GM21619 (cell line): ENCODE data around the gene PFDN2.

ENCODE experiments used
- ATAC-seq: cut with Tn5 transposase; IDR thresholded peaks from one replicate; pipeline ENCODE4 v1.9.1; 2021; ENCODE audit not compliant: unreplicated experiment

Gene PFDN2

DNA sequence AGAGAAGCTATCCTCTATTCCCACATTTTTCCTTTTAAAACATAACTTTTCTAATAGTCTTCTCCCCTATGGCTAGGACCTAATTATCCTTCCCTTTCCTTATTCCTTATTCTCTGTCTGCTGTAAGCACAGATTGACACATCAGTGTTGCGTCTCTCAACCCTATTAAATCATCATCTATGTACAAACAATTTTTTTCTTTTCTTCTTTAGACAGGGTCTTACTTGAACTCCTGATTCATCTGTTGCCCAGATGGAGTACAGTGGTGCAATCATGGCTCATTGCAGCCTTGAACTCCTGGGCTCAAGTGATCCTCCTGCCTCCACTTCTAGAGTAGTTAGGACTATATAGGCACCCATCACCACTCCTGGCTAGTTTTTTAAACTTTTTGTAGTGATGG is 11.4 kb downstream of the PFDN2 start:
- no peak for ATAC-seq

DNA sequence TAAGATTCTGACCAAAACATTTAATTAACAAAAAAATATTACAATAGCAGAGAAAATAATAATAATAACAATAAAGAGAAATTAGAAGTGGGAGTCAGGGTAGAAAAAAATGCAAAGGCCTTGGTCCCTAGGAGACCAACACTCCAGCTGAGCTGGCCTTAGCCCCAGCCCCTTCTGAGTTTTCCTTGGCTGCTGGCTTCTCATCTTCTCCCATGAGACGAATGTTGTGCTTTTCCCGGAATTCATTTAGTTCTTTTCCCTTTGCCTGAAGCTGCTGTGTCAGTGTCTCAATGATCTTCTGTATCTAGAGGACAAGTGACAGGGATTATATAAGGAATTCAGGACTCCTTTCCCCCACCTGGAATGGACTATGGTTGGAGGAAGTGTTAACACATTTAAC is 17.3 kb downstream of the PFDN2 start:
- ATAC-seq: no peak

DNA sequence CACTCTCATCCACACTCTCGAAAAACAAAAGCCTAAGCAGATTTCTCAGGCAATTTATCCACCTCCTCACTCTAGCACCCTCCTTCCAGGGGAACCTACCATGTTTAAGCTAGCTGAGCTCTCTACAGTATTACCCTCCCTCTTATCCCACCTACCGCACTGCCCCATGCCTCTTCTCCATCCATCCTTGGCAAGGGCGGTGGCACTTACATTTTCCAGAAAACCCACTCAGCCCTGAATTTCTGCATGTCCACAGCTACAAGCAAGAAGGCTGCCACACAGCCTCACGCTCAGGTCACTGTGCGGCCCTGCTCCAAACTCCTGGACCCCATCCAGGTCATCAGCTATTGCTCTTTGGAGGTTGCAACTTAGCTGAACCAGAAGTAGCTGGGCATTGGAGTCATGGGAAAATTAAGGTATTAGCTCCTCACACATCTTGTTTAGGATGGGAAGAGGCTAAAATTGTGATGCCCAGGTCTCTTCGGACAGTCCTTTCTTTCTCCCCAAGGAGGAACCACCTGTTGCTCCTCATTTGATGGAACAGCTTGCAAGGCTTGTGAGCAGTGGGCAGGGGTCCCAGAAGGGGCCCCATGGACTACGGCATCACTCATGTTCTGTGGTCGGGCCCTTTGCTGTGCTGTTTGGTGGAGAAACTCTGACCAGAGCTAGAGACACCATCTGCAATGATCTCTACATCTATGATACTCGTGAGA is 18.6 kb downstream of the PFDN2 start:
- ATAC-seq: no peak

- ATAC-seq: peak; percentile 70
Observed at GRCh38 chr1:161098210-161099068, 19.4 kb downstream of the PFDN2 start, which contains the start of gene KLHDC9. KLHDC9 (plus strand) TSS chr1:161098361; CDS start chr1:161098536, 175 bp downstream.

DNA sequence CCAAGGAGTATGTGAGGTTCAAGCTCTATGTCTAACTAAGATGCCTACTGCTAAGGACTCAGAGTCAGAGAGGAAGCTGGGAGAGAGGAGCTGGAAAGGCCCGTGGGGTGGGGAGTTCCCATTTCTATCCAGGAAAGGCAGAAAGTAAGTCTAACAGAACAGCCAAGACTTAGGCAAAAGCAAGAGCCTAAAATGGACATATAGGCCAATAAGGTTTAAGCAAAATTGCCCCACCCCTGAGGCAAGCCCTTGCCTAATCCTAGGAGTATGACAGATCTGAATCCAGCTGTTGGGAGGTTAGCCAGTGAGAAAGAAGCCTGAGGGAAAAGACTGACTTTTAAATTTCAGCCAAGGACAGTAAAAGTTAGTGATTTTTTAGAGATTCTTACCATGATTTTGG is 21.3 kb downstream of the PFDN2 start:
- ATAC-seq: no peak

- peak; percentile 42 for ATAC-seq
Observed at GRCh38 chr1:161096015-161096414, 21.8 kb downstream of the PFDN2 start.

GRCh38 chr1:161095230-161095629 is 22.6 kb downstream of the PFDN2 start:
- no peak for ATAC-seq

GRCh38 chr1:161094481-161094880 is 23.4 kb downstream of the PFDN2 start:
- no peak for ATAC-seq

GRCh38 chr1:161092621-161093028 is 25.2 kb downstream of the PFDN2 start:
- ATAC-seq: no peak

DNA sequence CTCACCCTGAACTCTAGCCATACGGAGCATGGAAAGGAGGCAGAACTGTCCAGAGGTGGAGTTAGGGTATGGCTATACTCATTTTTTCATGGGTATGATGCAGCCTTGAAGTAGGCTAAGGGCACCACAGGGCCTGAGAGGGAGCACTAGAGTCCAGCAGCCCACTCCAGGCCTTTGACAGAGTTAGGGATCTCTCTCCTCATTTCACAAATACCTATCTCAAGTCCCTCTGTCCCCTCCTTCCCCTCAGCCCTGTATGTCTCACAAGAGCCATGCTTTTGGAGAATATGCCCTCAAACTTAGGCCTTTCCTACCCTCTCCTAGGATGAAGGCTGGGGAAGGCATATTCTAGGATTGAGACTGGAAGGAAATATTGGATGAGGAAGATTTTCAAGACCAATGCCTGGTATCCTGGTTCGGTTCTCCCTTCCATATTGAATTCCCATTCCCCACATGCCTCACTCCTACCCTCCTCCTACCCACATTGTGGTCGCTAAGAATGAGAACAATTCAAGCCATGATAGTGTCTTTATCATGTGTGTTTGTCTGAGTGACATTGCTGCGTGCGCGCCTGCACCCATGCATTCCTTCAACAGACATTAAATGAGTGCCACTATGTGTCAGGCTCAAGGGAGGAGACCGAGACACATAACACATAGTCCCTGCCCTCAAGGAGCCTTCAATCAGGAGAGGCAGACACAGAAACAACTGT is 25.9 kb downstream of the PFDN2 start:
- no peak for ATAC-seq

DNA sequence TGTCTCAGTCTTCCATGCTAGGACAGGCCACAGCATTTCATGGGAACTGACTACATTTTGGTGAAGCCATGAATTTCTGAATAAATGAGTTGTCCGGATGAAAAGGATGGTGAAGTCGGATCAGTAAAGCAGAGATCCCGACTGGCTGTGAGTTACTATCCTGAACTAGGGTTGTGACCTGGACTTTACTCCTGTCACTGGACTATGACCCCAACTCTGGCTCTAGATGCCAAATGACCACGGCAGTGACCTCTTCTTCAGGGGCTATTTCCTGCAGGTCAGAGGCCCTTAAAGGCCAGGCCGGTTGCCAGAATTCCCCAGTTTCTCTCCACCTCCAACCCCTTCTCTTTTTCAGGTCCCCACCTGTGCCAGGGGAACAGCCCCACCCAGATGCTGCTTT is 26.7 kb downstream of the PFDN2 start:
- ATAC-seq: no peak

GRCh38 chr1:161090617-161091016 is 27.2 kb downstream of the PFDN2 start:
- ATAC-seq: no peak

GRCh38 chr1:161089938-161090337 is 27.9 kb downstream of the PFDN2 start:
- no peak for ATAC-seq

DNA sequence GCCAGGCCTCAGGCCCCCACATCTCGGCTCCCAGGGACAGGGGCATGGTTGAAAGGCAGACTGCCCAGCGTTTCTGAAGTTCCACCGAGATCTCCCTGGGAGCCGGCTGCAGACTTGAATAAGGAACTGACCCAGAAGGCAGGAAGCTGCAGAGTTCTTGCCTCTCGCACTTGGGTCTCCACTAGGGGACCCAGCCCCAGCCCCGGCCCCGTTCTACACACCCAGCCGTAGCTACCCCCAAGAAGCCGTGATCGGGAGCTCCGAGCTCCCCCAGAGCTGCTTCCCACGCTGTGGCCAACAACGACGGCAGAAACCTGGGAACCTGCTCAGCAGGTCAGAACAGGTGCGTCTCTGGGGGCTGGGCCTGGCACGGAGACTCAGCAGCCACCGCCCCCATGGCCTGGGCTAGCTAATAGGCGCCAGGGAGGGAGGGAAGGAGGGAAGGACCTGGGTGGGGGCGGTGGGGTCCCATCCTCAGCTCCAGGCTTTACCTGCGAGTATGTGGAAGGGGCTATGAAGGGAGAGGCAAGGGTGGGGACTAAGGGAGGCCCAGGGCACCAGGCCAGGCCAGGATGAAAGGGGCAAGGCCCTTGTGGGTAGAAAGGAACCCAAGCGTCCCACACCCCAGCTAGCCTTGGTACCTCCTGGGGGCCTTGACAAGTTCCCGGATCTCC is 28.4 kb downstream of the PFDN2 start, which contains the start of gene NECTIN4:
TSS of gene NECTIN4 (minus strand) at position 308 of the 674 bp plus-strand sequence. CDS start at position 46, 262 bp downstream.
- ATAC-seq: no peak

- ATAC-seq: no peak
Observed at GRCh38 chr1:161088587-161089110, 29.2 kb downstream of the PFDN2 start.

GRCh38 chr1:161086457-161086856 is 31.4 kb downstream of the PFDN2 start:
- no peak for ATAC-seq

DNA sequence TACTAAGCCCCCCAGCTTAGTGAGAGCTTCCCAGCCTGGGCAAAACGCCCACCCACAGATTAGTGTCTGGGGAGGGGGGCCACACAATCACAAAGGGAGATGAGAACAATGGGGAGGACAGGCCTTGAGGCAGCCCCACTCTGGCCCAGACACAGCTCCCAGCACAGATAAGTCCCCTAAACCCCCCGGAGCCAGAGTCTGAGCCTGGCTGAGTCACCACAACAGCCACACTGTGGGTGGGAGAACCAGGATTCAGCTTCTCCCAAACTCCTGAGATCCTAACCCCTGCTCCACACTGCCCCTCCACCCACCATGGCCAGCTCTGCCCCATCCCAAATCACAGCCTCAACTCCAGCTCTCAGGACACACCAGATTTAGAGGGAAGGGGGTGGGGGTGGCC is 32.7 kb downstream of the PFDN2 start:
- ATAC-seq: no peak

DNA sequence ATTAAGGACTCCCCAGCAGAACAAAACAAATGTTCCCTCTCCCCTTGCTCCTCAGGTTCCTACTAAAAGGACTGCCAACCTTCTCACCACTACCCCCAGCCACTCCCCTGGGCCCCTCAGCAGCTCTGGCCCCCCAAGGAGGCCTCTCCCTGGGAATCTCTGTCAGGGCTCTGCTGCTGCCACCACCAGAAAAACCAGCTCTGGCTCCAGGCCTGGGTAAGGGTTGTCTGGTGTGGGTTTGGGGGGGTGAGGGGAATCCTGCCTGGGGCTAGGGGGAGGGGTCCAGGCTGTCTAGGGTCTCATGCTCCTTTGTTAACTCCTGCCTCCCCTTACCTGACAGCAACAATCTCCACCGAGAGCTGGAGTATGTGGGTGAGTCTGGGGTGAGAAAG is 33.2 kb downstream of the PFDN2 start:
- no peak for ATAC-seq

DNA sequence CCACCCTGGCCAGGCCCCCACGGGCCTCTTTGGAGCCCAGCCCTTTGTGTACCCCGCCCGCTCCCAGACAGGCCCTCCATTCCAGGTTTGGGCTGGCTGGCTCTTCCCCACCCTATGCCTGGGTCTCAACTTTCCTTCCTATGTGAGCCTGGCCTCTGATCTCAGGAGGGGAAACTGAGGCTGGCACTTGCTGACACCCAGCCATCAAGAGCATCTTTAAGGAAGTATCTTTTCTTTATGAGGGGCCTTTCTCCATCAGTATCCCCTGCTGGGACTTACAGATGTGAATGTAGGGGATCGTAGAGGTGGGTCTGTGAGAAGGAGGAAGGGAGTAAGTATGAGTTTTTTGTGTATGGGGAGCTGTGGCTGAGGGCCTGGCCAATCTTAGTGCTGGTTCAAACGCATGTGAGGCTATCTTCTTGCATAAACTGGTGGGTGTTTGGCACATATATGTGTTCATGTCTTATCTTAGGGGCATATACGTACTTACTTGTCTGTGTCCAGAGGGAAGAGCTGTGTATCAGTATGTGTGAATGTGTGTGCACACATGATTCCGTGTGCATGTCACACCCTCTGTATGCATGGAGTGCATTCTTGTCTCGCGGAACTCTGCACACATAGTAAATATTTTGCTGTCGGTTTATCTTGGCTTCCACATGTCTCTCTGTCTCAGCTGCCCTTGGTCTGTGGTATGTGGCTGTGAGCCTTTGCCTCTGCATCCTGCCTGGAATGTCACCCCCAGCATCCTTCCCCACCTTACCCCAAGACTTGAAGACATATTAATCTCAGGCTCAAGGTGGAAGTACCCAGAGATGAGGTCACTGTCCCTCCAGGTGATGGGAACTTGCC is 33.9 kb downstream of the PFDN2 start:
- ATAC-seq: no peak
